HepG2 (cell line): Measurements from ENCODE around the gene ZBTB25.

ENCODE experiments used
- ARNT ChIP-seq: fragments of 450-650 bp; IDR thresholded peaks from 2 replicates; pipeline ENCODE4 v1.6.1; 2017
- EEA1 ChIP-seq: sonication (generic); formaldehyde crosslinking; IDR thresholded peaks from 2 replicates; pipeline ENCODE4 v1.5.1; 2020; ENCODE audit warnings: mild to moderate bottlenecking, missing genetic modification reagents, borderline replicate concordance
- SMARCC2 ChIP-seq: fragments of 450-650 bp; IDR thresholded peaks from 2 replicates; pipeline ENCODE4 v1.6.1; 2017; ENCODE audit warnings: antibody characterized with exemption, mild to moderate bottlenecking
- SMC3 ChIP-seq: IDR thresholded peaks from 2 replicates; pipeline ENCODE4 v1.6.1; 2011; ENCODE audit warnings: low read length, improper control_type of control experiment
- ZHX1 ChIP-seq: sonication (generic); formaldehyde crosslinking; IDR thresholded peaks from 2 replicates; pipeline ENCODE4 v1.8.1; 2022; ENCODE audit warnings: low read depth, mild to moderate bottlenecking, missing genetic modification reagents

- TF ChIP-seq SMC3 (no peak), EEA1 (CRISPR knock-in tag) (no peak), ZHX1 (no peak), ARNT (no peak), SMARCC2 (no peak)
These were observed 46.4 kb upstream of the ZBTB25 start, which contains the start of gene PPP1R36 for GRCh38 chr14:64549791-64550620.
